Measurements from ENCODE around the gene SLC4A4.

The SLC4A4 gene

GRCh38 chr4:71609167-71609566 lies 270.3 kb downstream of the SLC4A4 start:
- no peak for DNase-seq (ENCODE audit: low spot score)
- no peak for TF ChIP-seq CTCF (IDR thresholded peaks at IDR 0.05)
- Histone ChIP-seq H3K27ac (no peak overlapping the region), H3K4me3 (no peak overlapping the region)

- Histone ChIP-seq H3K27ac (no peak overlapping the region), H3K4me3 (no peak overlapping the region)
- no peak for TF ChIP-seq CTCF (IDR thresholded peaks at IDR 0.05)
- DNase-seq (ENCODE audit: low spot score), result no peak
Observed at GRCh38 chr4:71609651-71610050, 270.8 kb downstream of the SLC4A4 start.

- no peak for TF ChIP-seq CTCF (IDR thresholded peaks at IDR 0.05)
- Histone ChIP-seq H3K27ac (no peak overlapping the region), H3K4me3 (no peak overlapping the region)
- DNase-seq (ENCODE audit: low spot score), result no peak
Observed at GRCh38 chr4:71614621-71615020, 275.8 kb downstream of the SLC4A4 start.

- DNase-seq (ENCODE audit: low spot score), result no peak
- no peak for TF ChIP-seq CTCF (IDR thresholded peaks at IDR 0.05)
- Histone ChIP-seq H3K27ac (no peak overlapping the region), H3K4me3 (no peak overlapping the region)
Observed at GRCh38 chr4:71616168-71616811, 277.5 kb downstream of the SLC4A4 start.

Data from coronary artery (tissue), 2 donors.